RWPE2 (cell line): Measurements from ENCODE around the gene RD3L.

Source experiments
- ATAC-seq: fragments of 200-7000 bp; cut with Tn5 transposase; 3 replicates; pipeline ENCODE4 v1.9.1; 2021; ENCODE audit warnings: low read depth
- DNase-seq: peaks from one replicate; pipeline ENCODE4 v3.0.0-alpha.2; 2020; ENCODE audit warnings: low spot score
- H3K27ac ChIP-seq: fragments of 450-650 bp; 2 replicates; pipeline ENCODE4 v1.5.1; 2017; ENCODE audit warnings: mild to moderate bottlenecking; ENCODE audit not compliant: poor library complexity, severe bottlenecking
- H3K27me3 ChIP-seq: fragments of 250-450 bp; sonication (Bioruptor Pico); 2 replicates; pipeline ENCODE4 v1.5.1; 2021; ENCODE audit warnings: mild to moderate bottlenecking, moderate library complexity; ENCODE audit not compliant: insufficient read depth, poor library complexity, severe bottlenecking
- H3K36me3 ChIP-seq: fragments of 250-450 bp; sonication (Bioruptor Pico); 2 replicates; pipeline ENCODE4 v1.5.1; 2020; ENCODE audit warnings: low read depth, mild to moderate bottlenecking, moderate library complexity
- H3K4me1 ChIP-seq: fragments of 250-450 bp; sonication (Bioruptor Pico); 2 replicates; pipeline ENCODE4 v1.5.1; 2021; ENCODE audit warnings: mild to moderate bottlenecking, moderate library complexity; ENCODE audit not compliant: insufficient read depth, poor library complexity, severe bottlenecking
- H3K4me3 ChIP-seq: fragments of 250-450 bp; sonication (Bioruptor Pico); 2 replicates; pipeline ENCODE4 v1.5.1; 2021; ENCODE audit warnings: mild to moderate bottlenecking, moderate library complexity; ENCODE audit not compliant: severe bottlenecking
- H3K9me3 ChIP-seq: fragments of 250-450 bp; sonication (Bioruptor Pico); 2 replicates; pipeline ENCODE4 v1.5.1; 2021; ENCODE audit warnings: mild to moderate bottlenecking, moderate library complexity; ENCODE audit not compliant: severe bottlenecking
- TF ChIP-seq, protein P1 (sequence below): fragments of 450-650 bp; IDR thresholded peaks from one replicate; pipeline ENCODE4 v1.5.1; 2017; ENCODE audit warnings: mild to moderate bottlenecking, moderate library complexity; ENCODE audit not compliant: poor library complexity, severe bottlenecking

RD3L gene

DNA sequence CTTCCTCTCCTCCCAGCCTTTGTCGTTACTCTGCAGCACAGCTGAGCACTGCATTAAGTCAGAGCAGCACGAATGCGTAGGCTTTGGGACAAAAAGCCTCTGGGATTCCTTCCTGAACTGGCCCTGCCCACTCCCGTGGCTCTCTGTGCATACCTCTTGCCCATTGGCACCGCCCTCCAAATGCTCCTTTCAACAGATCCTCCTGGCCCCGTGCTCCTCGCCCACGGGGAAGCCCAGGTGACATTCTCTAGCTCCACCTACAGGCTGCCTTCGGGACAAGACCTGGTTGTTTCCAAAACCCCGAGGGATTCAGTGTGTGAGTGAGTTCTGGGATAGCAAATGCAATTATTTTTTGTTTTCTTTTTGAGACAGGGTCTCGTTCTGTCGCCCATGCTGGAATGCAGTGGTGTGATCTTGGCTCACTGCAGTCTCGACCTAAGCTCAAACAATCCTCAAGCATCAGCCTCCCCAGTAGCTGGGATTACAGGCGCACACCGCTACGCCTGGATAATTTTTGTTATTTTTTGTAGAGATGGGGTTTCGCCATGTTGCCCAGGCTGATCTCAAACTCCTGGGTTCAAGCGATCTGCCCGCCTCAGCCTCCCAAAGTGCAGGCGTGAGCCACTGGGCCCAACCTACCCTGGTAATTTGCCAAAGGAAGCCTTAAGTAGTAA, 31.9 kb downstream of the RD3L start:
- Histone ChIP-seq H3K27me3 (no peaks in the 10 kb centered on the region), H3K27ac (no peak overlapping the region), H3K4me3 (no peak overlapping the region), H3K36me3 (peaks cover 36% of the 10 kb centered on the region), H3K4me1 (no peaks in the 10 kb centered on the region), H3K9me3 (no peaks in the 10 kb centered on the region)
- ATAC-seq (peak; percentile 100), DNase-seq (peak; percentile 98)
- TF ChIP-seq, protein P1, sequence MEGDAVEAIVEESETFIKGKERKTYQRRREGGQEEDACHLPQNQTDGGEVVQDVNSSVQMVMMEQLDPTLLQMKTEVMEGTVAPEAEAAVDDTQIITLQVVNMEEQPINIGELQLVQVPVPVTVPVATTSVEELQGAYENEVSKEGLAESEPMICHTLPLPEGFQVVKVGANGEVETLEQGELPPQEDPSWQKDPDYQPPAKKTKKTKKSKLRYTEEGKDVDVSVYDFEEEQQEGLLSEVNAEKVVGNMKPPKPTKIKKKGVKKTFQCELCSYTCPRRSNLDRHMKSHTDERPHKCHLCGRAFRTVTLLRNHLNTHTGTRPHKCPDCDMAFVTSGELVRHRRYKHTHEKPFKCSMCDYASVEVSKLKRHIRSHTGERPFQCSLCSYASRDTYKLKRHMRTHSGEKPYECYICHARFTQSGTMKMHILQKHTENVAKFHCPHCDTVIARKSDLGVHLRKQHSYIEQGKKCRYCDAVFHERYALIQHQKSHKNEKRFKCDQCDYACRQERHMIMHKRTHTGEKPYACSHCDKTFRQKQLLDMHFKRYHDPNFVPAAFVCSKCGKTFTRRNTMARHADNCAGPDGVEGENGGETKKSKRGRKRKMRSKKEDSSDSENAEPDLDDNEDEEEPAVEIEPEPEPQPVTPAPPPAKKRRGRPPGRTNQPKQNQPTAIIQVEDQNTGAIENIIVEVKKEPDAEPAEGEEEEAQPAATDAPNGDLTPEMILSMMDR, result peak; percentile 98

DNA sequence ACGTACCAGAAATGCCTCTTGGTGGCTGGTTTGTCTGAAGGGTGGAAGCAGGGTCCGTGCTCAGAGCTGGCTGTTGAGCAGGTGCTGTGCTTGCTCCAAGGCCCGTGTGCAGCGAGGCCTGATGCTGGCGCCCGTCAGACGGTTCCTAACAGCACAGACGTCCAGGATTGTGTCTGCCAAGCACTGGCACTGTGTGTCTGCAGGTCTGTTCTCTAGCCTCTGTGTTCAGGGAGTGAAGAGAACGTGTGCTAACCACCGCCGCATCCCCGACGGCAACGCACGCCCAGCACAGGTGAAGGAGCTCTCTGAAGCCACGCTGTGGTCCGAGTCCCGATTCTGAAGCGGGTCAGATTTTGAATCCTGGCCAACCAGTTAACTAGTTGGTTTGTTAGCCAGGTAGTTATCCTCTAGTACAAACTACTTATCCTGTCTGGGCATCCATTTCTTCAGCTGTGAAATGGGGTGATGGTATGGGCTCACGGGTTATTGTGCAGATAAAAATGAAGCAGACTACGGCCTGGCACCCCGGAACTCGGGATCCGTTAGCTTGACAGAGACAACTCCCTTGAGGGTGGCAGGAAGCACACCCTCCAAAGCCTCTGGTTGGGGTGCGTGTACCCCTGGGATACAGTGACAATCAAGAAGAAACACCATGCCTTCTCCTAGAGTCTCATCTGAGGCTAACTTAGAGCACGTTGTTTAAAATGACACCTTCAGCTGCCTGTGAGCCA, 32.6 kb downstream of the RD3L start:
- no peak for DNase-seq
- TF ChIP-seq, protein P1, result no peak
- Histone ChIP-seq H3K36me3 (peaks cover 30% of the 10 kb centered on the region), H3K27me3 (no peaks in the 10 kb centered on the region), H3K27ac (no peak overlapping the region), H3K4me3 (no peak overlapping the region), H3K4me1 (no peaks in the 10 kb centered on the region), H3K9me3 (no peaks in the 10 kb centered on the region)
- no peak for ATAC-seq

DNA sequence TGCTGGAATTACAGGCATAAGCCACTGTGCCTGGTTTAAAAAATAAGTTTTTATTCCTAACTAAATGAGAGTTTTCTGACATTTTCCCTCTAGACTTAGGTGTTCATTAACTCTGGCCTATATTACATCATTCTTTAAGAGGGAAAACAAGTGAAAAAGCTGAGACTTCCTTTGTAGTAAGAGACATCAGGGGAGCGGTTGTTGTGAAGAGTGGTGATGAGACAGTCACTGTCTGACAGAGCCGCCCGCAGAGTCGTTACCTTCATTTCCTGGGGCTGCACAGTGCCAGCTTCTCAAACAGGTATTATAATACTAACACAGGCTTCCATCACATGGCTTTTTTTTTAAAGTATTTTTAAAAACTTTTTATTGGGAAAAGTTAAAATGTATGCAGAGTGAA, 33.7 kb downstream of the RD3L start:
- no peak for ATAC-seq
- TF ChIP-seq, protein P1, result no peak
- DNase-seq, result no peak
- H3K4me3 ChIP-seq, result no peak overlapping the region
- peaks cover 20% of the 10 kb centered on the region for H3K36me3 ChIP-seq
- H3K27ac ChIP-seq, result no peak overlapping the region
- no peaks in the 10 kb centered on the region for H3K27me3 ChIP-seq
- no peaks in the 10 kb centered on the region for H3K9me3 ChIP-seq
- H3K4me1 ChIP-seq, result no peaks in the 10 kb centered on the region

DNA sequence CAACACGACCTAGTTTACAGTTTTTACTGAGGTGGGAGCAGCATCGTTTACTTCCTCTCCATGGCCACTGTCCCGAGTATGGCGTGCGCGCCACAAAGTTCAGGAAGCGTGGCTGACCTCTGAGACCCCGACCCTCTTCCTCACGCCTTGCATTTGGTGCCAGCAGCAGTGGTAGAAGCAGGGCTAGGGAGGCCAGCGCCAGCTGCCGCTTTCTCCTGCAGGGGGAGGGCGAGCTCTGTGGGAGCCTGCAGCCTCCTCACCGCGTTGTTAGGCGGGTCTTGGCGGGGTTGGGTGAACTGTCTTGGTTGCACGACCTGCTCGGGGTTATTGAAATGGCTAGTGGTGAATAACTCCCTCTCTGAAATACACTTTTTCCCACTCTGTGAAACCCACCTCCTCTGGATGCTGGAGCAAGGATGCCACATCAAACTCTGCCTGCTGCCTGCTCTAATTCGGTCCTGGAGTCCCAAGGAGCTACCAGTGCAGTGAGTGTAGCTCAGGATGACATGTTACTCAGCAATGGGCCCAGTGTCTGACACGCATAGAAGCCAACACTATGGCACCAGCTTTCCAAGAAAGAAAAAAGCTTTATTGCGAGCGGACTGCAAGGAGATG, 36.4 kb downstream of the RD3L start:
- no peak overlapping the region for H3K4me3 ChIP-seq
- no peaks in the 10 kb centered on the region for H3K36me3 ChIP-seq
- no peak for ATAC-seq
- H3K4me1 ChIP-seq, result no peaks in the 10 kb centered on the region
- DNase-seq, result no peak
- TF ChIP-seq, protein P1, result no peak
- no peaks in the 10 kb centered on the region for H3K27me3 ChIP-seq
- no peaks in the 10 kb centered on the region for H3K9me3 ChIP-seq
- H3K27ac ChIP-seq, result no peak overlapping the region
